ENCODE measurements around the gene RIOX2.
A peak's percentile ranks its signal among the peaks of the same experiment; 100 is the strongest.

The RIOX2 gene

GRCh38 chr3:97942801-97943546 is 29.3 kb downstream of the RIOX2 start:
- Histone ChIP-seq H3K4me1 (ENCODE audit: control insufficient read depth in 5 of 5, insufficient read depth in 5 of 5, low read length in 5 of 5) (no peaks in the 10 kb centered on the region), H3K27ac (ENCODE audit: low read depth, low read length) (no peak overlapping the region), H3K4me3 (ENCODE audit: low read depth in 1 of 5, low read length in 5 of 5) (no peak overlapping the region), H3K9me3 (ENCODE audit: control insufficient read depth in 5 of 5, low read length in 5 of 5) (no peaks in the 10 kb centered on the region), H3K9ac (ENCODE audit: low read length in 5 of 5) (no peak overlapping the region), H3K27me3 (ENCODE audit: control insufficient read depth in 5 of 5, insufficient read depth in 4 of 5, low read length in 5 of 5) (no peaks in the 10 kb centered on the region), H3K36me3 (ENCODE audit: control insufficient read depth in 5 of 5, insufficient read depth in 5 of 5, low read length in 5 of 5) (peaks cover 53 to 78% (median 68%) of the 10 kb centered on the region in 5 donors)

- Histone ChIP-seq H3K4me1 (ENCODE audit: control insufficient read depth in 5 of 5, insufficient read depth in 5 of 5, low read length in 5 of 5) (peaks cover 0 to 5% (median 0%) of the 10 kb centered on the region in 5 donors), H3K4me3 (ENCODE audit: low read depth in 1 of 5, low read length in 5 of 5) (no peak overlapping the region), H3K27ac (ENCODE audit: low read depth, low read length) (no peak overlapping the region), H3K9ac (ENCODE audit: low read length in 5 of 5) (no peak overlapping the region), H3K27me3 (ENCODE audit: control insufficient read depth in 5 of 5, insufficient read depth in 4 of 5, low read length in 5 of 5) (no peaks in the 10 kb centered on the region), H3K9me3 (ENCODE audit: control insufficient read depth in 5 of 5, low read length in 5 of 5) (no peaks in the 10 kb centered on the region), H3K36me3 (ENCODE audit: control insufficient read depth in 5 of 5, insufficient read depth in 5 of 5, low read length in 5 of 5) (peaks cover 59 to 79% (median 66%) of the 10 kb centered on the region in 5 donors)
These were observed 32.2 kb downstream of the RIOX2 start for GRCh38 chr3:97940034-97940433.

GRCh38 chr3:97939401-97939800 is 32.8 kb downstream of the RIOX2 start:
- Histone ChIP-seq H3K27me3 (ENCODE audit: control insufficient read depth in 5 of 5, insufficient read depth in 4 of 5, low read length in 5 of 5) (no peaks in the 10 kb centered on the region), H3K4me3 (ENCODE audit: low read depth in 1 of 5, low read length in 5 of 5) (no peak overlapping the region), H3K9me3 (ENCODE audit: control insufficient read depth in 5 of 5, low read length in 5 of 5) (no peaks in the 10 kb centered on the region), H3K4me1 (ENCODE audit: control insufficient read depth in 5 of 5, insufficient read depth in 5 of 5, low read length in 5 of 5) (peaks cover 0 to 5% (median 0%) of the 10 kb centered on the region in 5 donors), H3K9ac (ENCODE audit: low read length in 5 of 5) (no peak overlapping the region), H3K36me3 (ENCODE audit: control insufficient read depth in 5 of 5, insufficient read depth in 5 of 5, low read length in 5 of 5) (peaks cover 55 to 79% (median 66%) of the 10 kb centered on the region in 5 donors), H3K27ac (ENCODE audit: low read depth, low read length) (no peak overlapping the region)

- Histone ChIP-seq H3K27ac (ENCODE audit: low read depth, low read length) (no peak overlapping the region), H3K9ac (ENCODE audit: low read length in 5 of 5) (no peak overlapping the region), H3K4me1 (ENCODE audit: control insufficient read depth in 5 of 5, insufficient read depth in 5 of 5, low read length in 5 of 5) (peaks cover 0 to 5% (median 0%) of the 10 kb centered on the region in 5 donors), H3K9me3 (ENCODE audit: control insufficient read depth in 5 of 5, low read length in 5 of 5) (no peaks in the 10 kb centered on the region), H3K27me3 (ENCODE audit: control insufficient read depth in 5 of 5, insufficient read depth in 4 of 5, low read length in 5 of 5) (no peaks in the 10 kb centered on the region), H3K4me3 (ENCODE audit: low read depth in 1 of 5, low read length in 5 of 5) (no peak overlapping the region), H3K36me3 (ENCODE audit: control insufficient read depth in 5 of 5, insufficient read depth in 5 of 5, low read length in 5 of 5) (peaks cover 50 to 80% (median 62%) of the 10 kb centered on the region in 5 donors)
These were observed 33.8 kb downstream of the RIOX2 start for GRCh38 chr3:97938444-97938843.

- Histone ChIP-seq H3K36me3 (ENCODE audit: control insufficient read depth in 5 of 5, insufficient read depth in 5 of 5, low read length in 5 of 5) (peaks cover 48 to 73% (median 50%) of the 10 kb centered on the region in 5 donors), H3K27ac (ENCODE audit: low read depth, low read length) (no peak overlapping the region), H3K9ac (ENCODE audit: low read length in 5 of 5) (no peak overlapping the region), H3K4me1 (ENCODE audit: control insufficient read depth in 5 of 5, insufficient read depth in 5 of 5, low read length in 5 of 5) (peaks cover 0 to 13% (median 7%) of the 10 kb centered on the region in 5 donors), H3K4me3 (ENCODE audit: low read depth in 1 of 5, low read length in 5 of 5) (no peak overlapping the region), H3K27me3 (ENCODE audit: control insufficient read depth in 5 of 5, insufficient read depth in 4 of 5, low read length in 5 of 5) (no peaks in the 10 kb centered on the region), H3K9me3 (ENCODE audit: control insufficient read depth in 5 of 5, low read length in 5 of 5) (no peaks in the 10 kb centered on the region)
These were observed 35.0 kb downstream of the RIOX2 start for GRCh38 chr3:97937205-97937604.

- peaks cover 40 to 67% (median 46%) of the 10 kb centered on the region in 5 donors for H3K36me3 ChIP-seq (ENCODE audit: control insufficient read depth in 5 of 5, insufficient read depth in 5 of 5, low read length in 5 of 5)
- no peak overlapping the region for H3K4me3 ChIP-seq (ENCODE audit: low read depth in 1 of 5, low read length in 5 of 5)
- H3K27ac ChIP-seq (ENCODE audit: low read depth, low read length) = peak overlapping the region; percentile 0
- no peaks in the 10 kb centered on the region for H3K9me3 ChIP-seq (ENCODE audit: control insufficient read depth in 5 of 5, low read length in 5 of 5)
- no peaks in the 10 kb centered on the region for H3K27me3 ChIP-seq (ENCODE audit: control insufficient read depth in 5 of 5, insufficient read depth in 4 of 5, low read length in 5 of 5)
- H3K9ac ChIP-seq (ENCODE audit: low read length in 5 of 5) = no peak overlapping the region
- peaks cover 0 to 15% (median 9%) of the 10 kb centered on the region in 5 donors for H3K4me1 ChIP-seq (ENCODE audit: control insufficient read depth in 5 of 5, insufficient read depth in 5 of 5, low read length in 5 of 5)
These were observed 36.4 kb downstream of the RIOX2 start for GRCh38 chr3:97935842-97936241.

- H3K27ac ChIP-seq (ENCODE audit: low read depth, low read length) = no peak overlapping the region
- H3K4me3 ChIP-seq (ENCODE audit: low read depth in 1 of 5, low read length in 5 of 5) = no peak overlapping the region
- H3K4me1 ChIP-seq (ENCODE audit: control insufficient read depth in 5 of 5, insufficient read depth in 5 of 5, low read length in 5 of 5) = peaks cover 0 to 19% (median 9%) of the 10 kb centered on the region in 5 donors
- no peak overlapping the region for H3K9ac ChIP-seq (ENCODE audit: low read length in 5 of 5)
- peaks cover 42 to 70% (median 46%) of the 10 kb centered on the region in 5 donors for H3K36me3 ChIP-seq (ENCODE audit: control insufficient read depth in 5 of 5, insufficient read depth in 5 of 5, low read length in 5 of 5)
- H3K9me3 ChIP-seq (ENCODE audit: control insufficient read depth in 5 of 5, low read length in 5 of 5) = peaks cover 0 to 3% (median 0%) of the 10 kb centered on the region in 5 donors
- H3K27me3 ChIP-seq (ENCODE audit: control insufficient read depth in 5 of 5, insufficient read depth in 4 of 5, low read length in 5 of 5) = no peaks in the 10 kb centered on the region
These were observed 37.1 kb downstream of the RIOX2 start for GRCh38 chr3:97934980-97935695.

GRCh38 chr3:97932387-97932801 is 39.8 kb downstream of the RIOX2 start:
- Histone ChIP-seq H3K4me3 (ENCODE audit: low read depth in 1 of 5, low read length in 5 of 5) (no peak overlapping the region), H3K27ac (ENCODE audit: low read depth, low read length) (peak overlapping the region; percentile 15), H3K36me3 (ENCODE audit: control insufficient read depth in 5 of 5, insufficient read depth in 5 of 5, low read length in 5 of 5) (peaks cover 29 to 55% (median 31%) of the 10 kb centered on the region in 5 donors), H3K4me1 (ENCODE audit: control insufficient read depth in 5 of 5, insufficient read depth in 5 of 5, low read length in 5 of 5) (peaks cover 0 to 34% (median 9%) of the 10 kb centered on the region in 5 donors), H3K9ac (ENCODE audit: low read length in 5 of 5) (no peak overlapping the region), H3K27me3 (ENCODE audit: control insufficient read depth in 5 of 5, insufficient read depth in 4 of 5, low read length in 5 of 5) (no peaks in the 10 kb centered on the region), H3K9me3 (ENCODE audit: control insufficient read depth in 5 of 5, low read length in 5 of 5) (peaks cover 0 to 3% (median 0%) of the 10 kb centered on the region in 5 donors)

GRCh38 chr3:97931218-97931617 is 41.0 kb downstream of the RIOX2 start:
- no peak overlapping the region for H3K9ac ChIP-seq (ENCODE audit: low read length in 5 of 5)
- H3K27ac ChIP-seq (ENCODE audit: low read depth, low read length) = no peak overlapping the region
- H3K4me1 ChIP-seq (ENCODE audit: control insufficient read depth in 5 of 5, insufficient read depth in 5 of 5, low read length in 5 of 5) = peaks cover 0 to 36% (median 9%) of the 10 kb centered on the region in 5 donors
- H3K9me3 ChIP-seq (ENCODE audit: control insufficient read depth in 5 of 5, low read length in 5 of 5) = peaks cover 0 to 3% (median 0%) of the 10 kb centered on the region in 5 donors
- no peaks in the 10 kb centered on the region for H3K27me3 ChIP-seq (ENCODE audit: control insufficient read depth in 5 of 5, insufficient read depth in 4 of 5, low read length in 5 of 5)
- no peak overlapping the region for H3K4me3 ChIP-seq (ENCODE audit: low read depth in 1 of 5, low read length in 5 of 5)
- peaks cover 18 to 49% (median 28%) of the 10 kb centered on the region in 5 donors for H3K36me3 ChIP-seq (ENCODE audit: control insufficient read depth in 5 of 5, insufficient read depth in 5 of 5, low read length in 5 of 5)

- no peak overlapping the region for H3K9ac ChIP-seq (ENCODE audit: low read length in 5 of 5)
- H3K9me3 ChIP-seq (ENCODE audit: control insufficient read depth in 5 of 5, low read length in 5 of 5) = peaks cover 0 to 3% (median 0%) of the 10 kb centered on the region in 5 donors
- H3K4me1 ChIP-seq (ENCODE audit: control insufficient read depth in 5 of 5, insufficient read depth in 5 of 5, low read length in 5 of 5) = peaks cover 0 to 36% (median 9%) of the 10 kb centered on the region in 5 donors
- H3K27me3 ChIP-seq (ENCODE audit: control insufficient read depth in 5 of 5, insufficient read depth in 4 of 5, low read length in 5 of 5) = no peaks in the 10 kb centered on the region
- H3K27ac ChIP-seq (ENCODE audit: low read depth, low read length) = no peak overlapping the region
- no peak overlapping the region for H3K4me3 ChIP-seq (ENCODE audit: low read depth in 1 of 5, low read length in 5 of 5)
- H3K36me3 ChIP-seq (ENCODE audit: control insufficient read depth in 5 of 5, insufficient read depth in 5 of 5, low read length in 5 of 5) = peaks cover 12 to 39% (median 25%) of the 10 kb centered on the region in 5 donors
These were observed 42.2 kb downstream of the RIOX2 start for GRCh38 chr3:97930018-97930417.
